ENCODE results near the gene UBA3. TPM values are rescaled to one million over a fixed set of nuclear protein-coding genes. Genes with fewer than 3 reads are reported as not detected.

UBA3 gene
- total and polyA plus RNA-seq, 10 of the 15 experiments (the other 5 are each of a cell fraction or from before 2014, with no cell fraction given): 72.9 to 131 (median 102) TPM

GRCh38 chr3:69032142-69032541, 48.0 kb downstream of the UBA3 start:
- H3K9ac ChIP-seq (ENCODE audit: control insufficient read depth, insufficient read depth, low read length): no peak overlapping the region

More at GRCh38 chr3:69032142-69032541, 48.0 kb downstream of the UBA3 start:
- no peak overlapping the region for H3K27ac ChIP-seq (ENCODE audit: control insufficient read depth, insufficient read depth)
- no peak overlapping the region for H2AFZ ChIP-seq (ENCODE audit: control insufficient read depth, low read depth, low read length)
- ATAC-seq: no peak
- H3K4me2 ChIP-seq (ENCODE audit: control insufficient read depth, insufficient read depth): no peak overlapping the region
- in situ Hi-C loops (cut with MboI) (no loop called here), intact Hi-C loops (cut with micrococcal nuclease; ENCODE audit: unreplicated experiment) (no loop called here)
- no peaks in the 10 kb centered on the region for H3K79me2 ChIP-seq (ENCODE audit: control insufficient read depth, insufficient read depth, low read length)
- ChIA-PET SMC1A (ENCODE audit: uncharacterized antibody, unreplicated experiment) (interaction anchor here (0.8 to 2.3 kb wide), 4 partner anchors 12 to 89 kb away, joined by 3 to 12 read pairs (median 4); no protein-coding TSS in a partner anchor), RAD21 (ENCODE audit: unreplicated experiment) (no interaction called here), CTCF (interaction anchor here (0.7 to 1.2 kb wide), 4 partner anchors 22 to 94 kb away, joined by 3 to 5 read pairs (median 3); no protein-coding TSS in a partner anchor), POLR2A (interaction anchor here (1.3 kb wide), 1 partner anchor 54 kb away, joined by 4 read pairs; no protein-coding TSS in a partner anchor)
- H3K4me3 ChIP-seq: no peak overlapping the region
- WGBS (ENCODE audit: insufficient coverage, insufficient replicate concordance, low lambda C conversion rate, missing lambda C conversion rate): 100% methylated on average over 2 of the region's 2 CpGs
- no peak for TF ChIP-seq MEF2A (IDR thresholded peaks at IDR 0.05; ENCODE audit: insufficient read depth, low read depth, low read length)
- no peak for TF ChIP-seq CHD2 (IDR thresholded peaks at IDR 0.05; ENCODE audit: borderline replicate concordance, low read depth, low read length)
- no peak for TF ChIP-seq PAX5 (IDR thresholded peaks at IDR 0.05; ENCODE audit: borderline replicate concordance, low read depth, low read length)
- no peak for TF ChIP-seq SMARCA5 (IDR thresholded peaks at IDR 0.05)
- TF ChIP-seq PAX8 (IDR thresholded peaks at IDR 0.05): no peak
- TF ChIP-seq ZNF274 (IDR thresholded peaks at IDR 0.05; ENCODE audit: insufficient read depth, insufficient read length): no peak
- TF ChIP-seq MEF2B (IDR thresholded peaks at IDR 0.05; ENCODE audit: partially characterized antibody, poor library complexity, severe bottlenecking): no peak
- no peak for TF ChIP-seq PML (IDR thresholded peaks at IDR 0.05; ENCODE audit: low read length)
- TF ChIP-seq POLR2AphosphoS2 (IDR thresholded peaks at IDR 0.05; ENCODE audit: low read depth, low read length): no peak
- no peak for TF ChIP-seq GATAD2B (conservative IDR thresholded peaks at IDR 0.05; ENCODE audit: low read depth)
- no peak for TF ChIP-seq MXI1 (IDR thresholded peaks at IDR 0.05; ENCODE audit: low read depth, low read length)
- no peak for TF ChIP-seq KAT2A (conservative IDR thresholded peaks at IDR 0.05; ENCODE audit: control insufficient read depth, low read depth, low read length)
- TF ChIP-seq FOS (IDR thresholded peaks at IDR 0.05; ENCODE audit: borderline replicate concordance, extremely low read depth, insufficient read length): no peak
- no peak for TF ChIP-seq TCF7 (IDR thresholded peaks at IDR 0.05; ENCODE audit: borderline replicate concordance)
- TF ChIP-seq CREM (IDR thresholded peaks at IDR 0.05; ENCODE audit: low read depth): no peak
- no peak for TF ChIP-seq MTA2 (IDR thresholded peaks at IDR 0.05; ENCODE audit: low read depth)
- no peak for TF ChIP-seq ZBTB40 (IDR thresholded peaks at IDR 0.05; ENCODE audit: borderline replicate concordance)
- TF ChIP-seq ZNF217 (IDR thresholded peaks at IDR 0.05): no peak
- TF ChIP-seq PBX3 (IDR thresholded peaks at IDR 0.05; ENCODE audit: insufficient replicate concordance, low read depth, low read length): no peak
- TF ChIP-seq SMC3 (IDR thresholded peaks at IDR 0.05; ENCODE audit: borderline replicate concordance, low read length): no peak
- DNase-seq (ENCODE audit: low read depth, low spot score): no peak
- no peak for FAIRE-seq
- no peaks in the 10 kb centered on the region for H3K27me3 ChIP-seq (replicated peaks in 1 of 2; ENCODE audit: control insufficient read depth in 2 of 2, insufficient read depth in 2 of 2, low read length in 1 of 2)
- no peaks in the 10 kb centered on the region for H3K9me3 ChIP-seq (replicated peaks; ENCODE audit: control insufficient read depth, insufficient read depth, low read length)
- H3K36me3 ChIP-seq (ENCODE audit: control insufficient read depth in 2 of 2, insufficient read depth in 2 of 2, low read length in 1 of 2): peaks cover 0 to 40% of the 10 kb centered on the region in 2 experiments
- no TSS peak for BruUV-seq (replicated peaks)
- H4K20me1 ChIP-seq (ENCODE audit: control insufficient read depth, insufficient read depth): no peaks in the 10 kb centered on the region
- no peaks in the 10 kb centered on the region for H3K4me1 ChIP-seq (ENCODE audit: control insufficient read depth, insufficient read depth, low read length)
